Loucy (cell line): ENCODE results near the gene BGN.

Experiments used
- EZH2phosphoT487 ChIP-seq: fragments of 200-600 bp; IDR thresholded peaks from 2 replicates; pipeline ENCODE4 v1.6.1; 2018; ENCODE audit warnings: antibody characterized with exemption, mild to moderate bottlenecking, moderate library complexity, borderline replicate concordance
- TF ChIP-seq, protein P1 (sequence below): fragments of 200-600 bp; sonication (generic); conservative IDR thresholded peaks from 2 replicates; pipeline ENCODE4 v1.5.1; 2014; ENCODE audit warnings: mild to moderate bottlenecking, antibody characterized with exemption, low read length

- TF ChIP-seq, protein P1, sequence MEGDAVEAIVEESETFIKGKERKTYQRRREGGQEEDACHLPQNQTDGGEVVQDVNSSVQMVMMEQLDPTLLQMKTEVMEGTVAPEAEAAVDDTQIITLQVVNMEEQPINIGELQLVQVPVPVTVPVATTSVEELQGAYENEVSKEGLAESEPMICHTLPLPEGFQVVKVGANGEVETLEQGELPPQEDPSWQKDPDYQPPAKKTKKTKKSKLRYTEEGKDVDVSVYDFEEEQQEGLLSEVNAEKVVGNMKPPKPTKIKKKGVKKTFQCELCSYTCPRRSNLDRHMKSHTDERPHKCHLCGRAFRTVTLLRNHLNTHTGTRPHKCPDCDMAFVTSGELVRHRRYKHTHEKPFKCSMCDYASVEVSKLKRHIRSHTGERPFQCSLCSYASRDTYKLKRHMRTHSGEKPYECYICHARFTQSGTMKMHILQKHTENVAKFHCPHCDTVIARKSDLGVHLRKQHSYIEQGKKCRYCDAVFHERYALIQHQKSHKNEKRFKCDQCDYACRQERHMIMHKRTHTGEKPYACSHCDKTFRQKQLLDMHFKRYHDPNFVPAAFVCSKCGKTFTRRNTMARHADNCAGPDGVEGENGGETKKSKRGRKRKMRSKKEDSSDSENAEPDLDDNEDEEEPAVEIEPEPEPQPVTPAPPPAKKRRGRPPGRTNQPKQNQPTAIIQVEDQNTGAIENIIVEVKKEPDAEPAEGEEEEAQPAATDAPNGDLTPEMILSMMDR, result no peak
- no peak for TF ChIP-seq EZH2phosphoT487
These were observed 56.4 kb downstream of the BGN start for GRCh38 chrX:153551135-153551534.
